ENCODE data around the gene NTHL1.

NTHL1 gene

DNA sequence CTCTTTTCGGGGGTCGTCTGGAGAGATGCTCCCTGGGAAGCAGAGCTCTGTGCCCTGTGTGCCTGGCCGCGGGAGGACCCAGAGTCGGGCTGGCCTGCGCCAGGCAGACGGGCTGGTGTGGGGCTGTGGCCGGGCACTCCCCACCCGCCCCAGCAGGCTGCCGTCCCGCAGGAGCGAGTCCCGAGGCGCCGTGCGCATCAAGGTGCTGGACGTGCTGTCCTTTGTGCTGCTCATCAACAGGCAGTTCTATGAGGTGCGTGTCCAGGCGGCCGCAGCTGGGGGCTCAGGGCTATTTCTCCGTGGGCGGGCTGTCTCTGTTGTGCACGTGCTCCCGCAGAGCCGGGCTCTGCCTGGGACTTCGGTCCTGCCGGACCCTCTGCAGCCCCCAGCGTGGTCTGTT, 15.2 kb upstream of the NTHL1 start:
- Histone ChIP-seq H3K4me3 (ENCODE audit: low read depth in 1 of 2, low read length in 2 of 2) (no peak overlapping the region), H3K27ac (ENCODE audit: low read length) (no peak overlapping the region), H3K79me2 (ENCODE audit: insufficient read depth, low read length) (no peaks in the 10 kb centered on the region), H3K36me3 (ENCODE audit: insufficient read depth, low read length) (peaks cover 66% of the 10 kb centered on the region), H3K27me3 (ENCODE audit: insufficient read depth, low read length, poor library complexity) (no peaks in the 10 kb centered on the region), H3K9me3 (ENCODE audit: insufficient read depth, low read length, severe bottlenecking) (no peaks in the 10 kb centered on the region), H4K20me1 (ENCODE audit: insufficient read depth, low read length) (0 out of 2 replicates have a peak, but pooled peaks cover 4% of the 10 kb centered on the region), H3K4me2 (ENCODE audit: insufficient read depth, low read length) (no peak overlapping the region), H2AFZ (ENCODE audit: low read depth, low read length) (no peak overlapping the region), H3K9ac (ENCODE audit: low read depth, low read length) (no peak overlapping the region), H3K4me1 (ENCODE audit: insufficient read depth, low read length) (no peaks in the 10 kb centered on the region)
- no peak for TF ChIP-seq EZH2 (IDR thresholded peaks at IDR 0.05; ENCODE audit: borderline replicate concordance, low read depth, low read length, severe bottlenecking)
- TF ChIP-seq, protein P1, sequence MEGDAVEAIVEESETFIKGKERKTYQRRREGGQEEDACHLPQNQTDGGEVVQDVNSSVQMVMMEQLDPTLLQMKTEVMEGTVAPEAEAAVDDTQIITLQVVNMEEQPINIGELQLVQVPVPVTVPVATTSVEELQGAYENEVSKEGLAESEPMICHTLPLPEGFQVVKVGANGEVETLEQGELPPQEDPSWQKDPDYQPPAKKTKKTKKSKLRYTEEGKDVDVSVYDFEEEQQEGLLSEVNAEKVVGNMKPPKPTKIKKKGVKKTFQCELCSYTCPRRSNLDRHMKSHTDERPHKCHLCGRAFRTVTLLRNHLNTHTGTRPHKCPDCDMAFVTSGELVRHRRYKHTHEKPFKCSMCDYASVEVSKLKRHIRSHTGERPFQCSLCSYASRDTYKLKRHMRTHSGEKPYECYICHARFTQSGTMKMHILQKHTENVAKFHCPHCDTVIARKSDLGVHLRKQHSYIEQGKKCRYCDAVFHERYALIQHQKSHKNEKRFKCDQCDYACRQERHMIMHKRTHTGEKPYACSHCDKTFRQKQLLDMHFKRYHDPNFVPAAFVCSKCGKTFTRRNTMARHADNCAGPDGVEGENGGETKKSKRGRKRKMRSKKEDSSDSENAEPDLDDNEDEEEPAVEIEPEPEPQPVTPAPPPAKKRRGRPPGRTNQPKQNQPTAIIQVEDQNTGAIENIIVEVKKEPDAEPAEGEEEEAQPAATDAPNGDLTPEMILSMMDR (IDR thresholded peaks at IDR 0.05; ENCODE audit: borderline replicate concordance, extremely low read depth, low read length, poor library complexity, severe bottlenecking): no peak
- DNase-seq (no peak), ATAC-seq (ENCODE audit: insufficient read depth, low read depth) (no peak)

GRCh38 chr16:2061526-2061925, 13.9 kb upstream of the NTHL1 start:
- no peak overlapping the region for H3K4me3 ChIP-seq (ENCODE audit: low read depth in 1 of 2, low read length in 2 of 2)
- TF ChIP-seq, protein P1 (IDR thresholded peaks at IDR 0.05; ENCODE audit: borderline replicate concordance, extremely low read depth, low read length, poor library complexity, severe bottlenecking): no peak
- no peak for TF ChIP-seq EZH2 (IDR thresholded peaks at IDR 0.05; ENCODE audit: borderline replicate concordance, low read depth, low read length, severe bottlenecking)
- no peak overlapping the region for H3K4me2 ChIP-seq (ENCODE audit: insufficient read depth, low read length)
- ATAC-seq (ENCODE audit: insufficient read depth, low read depth) (no peak), DNase-seq (no peak)
- no peak overlapping the region for H2AFZ ChIP-seq (ENCODE audit: low read depth, low read length)
- H3K27me3 ChIP-seq (ENCODE audit: insufficient read depth, low read length, poor library complexity): no peaks in the 10 kb centered on the region
- 0 out of 2 replicates have a peak, but pooled peaks cover 4% of the 10 kb centered on the region for H4K20me1 ChIP-seq (ENCODE audit: insufficient read depth, low read length)
- H3K9ac ChIP-seq (ENCODE audit: low read depth, low read length): no peak overlapping the region
- no peak overlapping the region for H3K27ac ChIP-seq (ENCODE audit: low read length)
- no peaks in the 10 kb centered on the region for H3K4me1 ChIP-seq (ENCODE audit: insufficient read depth, low read length)
- H3K9me3 ChIP-seq (ENCODE audit: insufficient read depth, low read length, severe bottlenecking): no peaks in the 10 kb centered on the region
- H3K36me3 ChIP-seq (ENCODE audit: insufficient read depth, low read length): peaks cover 66% of the 10 kb centered on the region
- no peaks in the 10 kb centered on the region for H3K79me2 ChIP-seq (ENCODE audit: insufficient read depth, low read length)

DNA sequence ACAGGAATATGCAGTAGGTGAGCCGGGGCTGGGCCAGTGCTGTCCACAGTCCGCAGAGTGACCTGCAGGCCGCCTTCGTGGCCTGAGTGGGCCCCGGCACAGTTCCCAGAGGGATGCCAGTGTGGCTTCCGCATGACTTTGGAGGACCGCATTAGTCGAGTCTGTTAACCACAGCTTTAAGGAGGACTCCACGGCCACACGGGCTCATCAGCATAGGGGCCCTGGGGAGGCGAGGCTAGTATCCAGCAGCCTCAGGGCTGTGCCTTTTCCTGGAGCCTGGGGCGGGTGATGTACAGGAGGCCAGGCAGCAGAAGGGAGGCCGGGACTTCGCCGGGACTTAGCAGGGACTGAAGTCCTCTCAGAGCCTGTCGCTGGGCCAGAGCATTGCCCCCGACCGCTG, 13.4 kb upstream of the NTHL1 start:
- DNase-seq (no peak), ATAC-seq (ENCODE audit: insufficient read depth, low read depth) (no peak)
- no peaks in the 10 kb centered on the region for H3K9me3 ChIP-seq (ENCODE audit: insufficient read depth, low read length, severe bottlenecking)
- H4K20me1 ChIP-seq (ENCODE audit: insufficient read depth, low read length): 0 out of 2 replicates have a peak, but pooled peaks cover 4% of the 10 kb centered on the region
- no peak overlapping the region for H3K4me2 ChIP-seq (ENCODE audit: insufficient read depth, low read length)
- H3K36me3 ChIP-seq (ENCODE audit: insufficient read depth, low read length): peaks cover 65% of the 10 kb centered on the region
- no peak overlapping the region for H2AFZ ChIP-seq (ENCODE audit: low read depth, low read length)
- no peak overlapping the region for H3K27ac ChIP-seq (ENCODE audit: low read length)
- H3K9ac ChIP-seq (ENCODE audit: low read depth, low read length): no peak overlapping the region
- H3K4me3 ChIP-seq (ENCODE audit: low read depth in 1 of 2, low read length in 2 of 2): no peak overlapping the region
- H3K27me3 ChIP-seq (ENCODE audit: insufficient read depth, low read length, poor library complexity): no peaks in the 10 kb centered on the region
- no peaks in the 10 kb centered on the region for H3K4me1 ChIP-seq (ENCODE audit: insufficient read depth, low read length)
- H3K79me2 ChIP-seq (ENCODE audit: insufficient read depth, low read length): no peaks in the 10 kb centered on the region
- TF ChIP-seq, protein P1 (IDR thresholded peaks at IDR 0.05; ENCODE audit: borderline replicate concordance, extremely low read depth, low read length, poor library complexity, severe bottlenecking): no peak
- no peak for TF ChIP-seq EZH2 (IDR thresholded peaks at IDR 0.05; ENCODE audit: borderline replicate concordance, low read depth, low read length, severe bottlenecking)

- Histone ChIP-seq H4K20me1 (ENCODE audit: insufficient read depth, low read length) (0 out of 2 replicates have a peak, but pooled peaks cover 3% of the 10 kb centered on the region), H3K4me3 (ENCODE audit: low read depth in 1 of 2, low read length in 2 of 2) (no peak overlapping the region), H3K4me2 (ENCODE audit: insufficient read depth, low read length) (no peak overlapping the region), H3K9ac (ENCODE audit: low read depth, low read length) (no peak overlapping the region), H3K79me2 (ENCODE audit: insufficient read depth, low read length) (no peaks in the 10 kb centered on the region), H3K4me1 (ENCODE audit: insufficient read depth, low read length) (no peaks in the 10 kb centered on the region), H3K27me3 (ENCODE audit: insufficient read depth, low read length, poor library complexity) (no peaks in the 10 kb centered on the region), H3K27ac (ENCODE audit: low read length) (no peak overlapping the region), H3K36me3 (ENCODE audit: insufficient read depth, low read length) (peaks cover 58% of the 10 kb centered on the region), H2AFZ (ENCODE audit: low read depth, low read length) (no peak overlapping the region), H3K9me3 (ENCODE audit: insufficient read depth, low read length, severe bottlenecking) (no peaks in the 10 kb centered on the region)
- no peak for TF ChIP-seq EZH2 (IDR thresholded peaks at IDR 0.05; ENCODE audit: borderline replicate concordance, low read depth, low read length, severe bottlenecking)
- TF ChIP-seq, protein P1 (IDR thresholded peaks at IDR 0.05; ENCODE audit: borderline replicate concordance, extremely low read depth, low read length, poor library complexity, severe bottlenecking): no peak
- no peak for ATAC-seq (ENCODE audit: insufficient read depth, low read depth)
- DNase-seq: no peak
Measured at GRCh38 chr16:2060346-2060745, 12.7 kb upstream of the NTHL1 start.

Data from DND-41 (cell line).